Breast epithelium (tissue), 3 donors: Measurements from ENCODE around the gene KCNK5.

Experiments used
- CTCF ChIP-seq, 3 donors: fragments of 450-650 bp; IDR thresholded peaks; one replicate each; pipeline ENCODE4 v1.5.1; 2016 to 2017; ENCODE audit warnings: antibody characterized with exemption in 3 of 3, mild to moderate bottlenecking in 3 of 3, moderate library complexity in 3 of 3
- POLR2A ChIP-seq: fragments of 450-650 bp; IDR thresholded peaks from one replicate; pipeline ENCODE4 v1.6.1; 2016; ENCODE audit warnings: antibody characterized with exemption, mild to moderate bottlenecking, moderate library complexity
- POLR2AphosphoS5 ChIP-seq, 3 donors: sonication (generic); formaldehyde crosslinking; IDR thresholded peaks; one replicate each; pipeline ENCODE4 v1.6.1; 2017; ENCODE audit warnings: antibody characterized with exemption in 3 of 3

DNA sequence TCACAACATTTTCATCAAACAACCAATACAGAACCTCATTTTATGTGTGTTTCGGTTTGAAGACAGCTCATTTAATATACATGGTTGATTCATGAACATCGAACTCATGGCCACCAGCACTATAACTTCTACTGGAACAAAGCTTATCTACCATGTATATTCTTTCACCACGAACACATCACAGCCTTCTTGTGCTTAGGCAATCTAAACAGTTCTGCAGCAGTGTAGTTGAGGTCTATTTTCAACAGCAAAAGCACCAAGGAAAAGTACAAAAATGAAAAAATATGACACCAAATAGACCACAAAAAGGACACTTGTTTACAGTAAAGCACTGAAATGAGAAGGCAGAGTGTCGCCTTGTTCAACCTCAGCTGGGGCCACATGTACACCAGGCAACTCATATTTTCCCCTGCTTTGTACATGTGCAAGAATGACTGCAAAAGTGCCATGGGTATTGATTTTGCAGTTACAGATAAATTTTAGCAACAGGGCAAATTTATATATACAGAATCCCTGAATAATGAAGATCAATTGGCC, 25.8 kb upstream of the KCNK5 start:
- no peak for TF ChIP-seq POLR2AphosphoS5 (IDR thresholded peaks at IDR 0.05)
- TF ChIP-seq CTCF (IDR thresholded peaks at IDR 0.05) = no peak
- no peak for TF ChIP-seq POLR2A
